RKO (cell line): ENCODE results near the gene PTPRD.
"Not testable (repeated sequence)": the region's sequence is repeated elsewhere in the genome, so short reads cannot be mapped to it uniquely, and the experiment has no call there.

Experiments
- DNase-seq: peaks from one replicate; pipeline ENCODE4 v3.0.0-alpha.2; 2016; ENCODE audit warnings: low spot score

The PTPRD gene

GRCh38 chr9:8719833-8720486 lies 1892.8 kb downstream of the PTPRD start:
- no peak for DNase-seq

DNA sequence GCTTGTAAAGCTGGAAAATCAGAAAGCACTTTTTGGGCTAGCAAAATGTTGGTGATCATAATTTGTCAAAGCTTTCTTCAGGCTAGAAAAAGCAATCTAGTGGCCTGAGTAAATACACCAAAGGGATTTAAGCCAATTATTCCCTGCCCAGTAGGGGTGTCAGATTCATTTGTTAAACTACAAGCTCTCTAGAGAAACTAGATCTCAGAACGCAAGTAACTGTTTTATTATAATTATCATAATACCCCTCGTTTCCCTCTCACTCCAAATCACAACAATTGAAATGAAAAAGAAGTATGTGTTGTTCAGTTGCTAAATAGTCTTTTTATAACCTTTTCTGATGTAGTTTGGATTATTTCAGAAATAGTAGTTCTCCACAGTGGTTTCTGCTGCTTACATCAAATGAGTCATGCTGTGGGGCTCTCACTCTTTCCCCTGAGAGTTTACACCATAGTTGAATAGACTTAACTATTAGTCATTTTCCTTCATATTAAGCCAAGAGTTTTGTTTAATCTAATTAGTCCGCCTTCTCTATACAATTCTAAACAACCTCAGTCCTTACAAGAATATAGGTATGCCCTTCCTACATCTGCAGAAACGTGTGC lies 1894.6 kb downstream of the PTPRD start:
- DNase-seq, result no peak

GRCh38 chr9:8717146-8717545 lies 1895.7 kb downstream of the PTPRD start:
- peak; percentile 3 for DNase-seq

DNA sequence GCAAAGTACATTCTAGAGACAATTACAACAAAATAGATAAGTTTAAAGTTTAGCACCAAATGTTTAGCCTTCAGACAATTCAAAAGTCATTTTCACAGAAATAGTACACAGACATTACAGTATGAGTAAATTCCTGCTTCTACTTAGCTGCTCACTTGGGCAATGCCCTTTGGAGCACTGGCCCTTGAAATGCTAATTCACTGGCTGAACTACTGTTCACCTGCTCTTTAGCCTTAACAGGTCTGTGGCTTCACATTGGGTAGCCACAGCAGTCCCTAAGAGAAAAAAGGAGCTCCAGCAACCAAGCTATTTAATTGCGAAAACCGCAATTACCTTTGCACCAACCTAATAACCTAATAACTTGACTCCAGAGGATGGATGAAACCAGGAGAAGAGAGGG lies 1897.0 kb downstream of the PTPRD start:
- no peak for DNase-seq

- DNase-seq, result no peak
These were observed 1899.0 kb downstream of the PTPRD start for GRCh38 chr9:8713811-8714165.

- no peak for DNase-seq
These were observed 1899.5 kb downstream of the PTPRD start for GRCh38 chr9:8713149-8713810.

DNA sequence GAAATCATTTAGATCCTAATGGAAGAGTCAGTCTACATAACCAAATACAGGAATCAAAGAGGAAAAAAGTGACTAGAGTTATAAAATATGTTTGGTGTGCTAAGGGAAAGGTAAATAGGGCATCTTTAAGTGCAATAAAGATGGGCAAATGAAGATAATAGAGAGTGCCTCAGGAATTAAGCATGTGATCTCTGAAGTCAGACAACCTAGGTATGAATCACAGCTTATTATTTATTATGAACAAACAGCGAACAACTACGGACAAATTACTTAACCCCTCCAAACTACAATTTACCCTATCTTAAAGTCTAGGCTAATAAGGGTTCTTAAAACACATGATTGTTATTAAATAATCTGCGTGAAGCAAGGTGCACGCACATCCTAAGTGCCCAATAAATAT lies 1903.1 kb downstream of the PTPRD start:
- no peak for DNase-seq

DNA sequence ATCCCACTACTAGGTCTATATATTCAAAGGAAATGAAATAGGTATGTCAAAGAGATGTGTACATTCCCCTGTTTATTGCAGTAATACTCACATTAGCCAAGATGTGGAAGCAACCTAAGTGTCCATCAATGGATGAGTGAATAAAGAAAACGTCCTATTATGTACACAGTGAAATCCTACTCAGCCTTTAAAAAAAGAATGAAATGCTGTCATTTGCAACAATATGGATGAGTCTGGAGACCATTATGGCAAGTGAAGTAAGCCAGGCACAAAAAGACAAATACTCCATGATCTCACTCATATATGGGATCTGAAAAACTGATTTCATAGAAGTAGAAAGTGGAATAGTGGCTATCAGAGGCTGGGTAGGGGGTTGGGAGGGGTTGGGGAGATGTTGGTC lies 1904.1 kb downstream of the PTPRD start:
- no peak for DNase-seq

- DNase-seq, result no peak
These were observed 1905.8 kb downstream of the PTPRD start for GRCh38 chr9:8706998-8707397.

- no peak for DNase-seq
These were observed 1906.3 kb downstream of the PTPRD start for GRCh38 chr9:8706531-8706930.

- no peak for DNase-seq
These were observed 1906.9 kb downstream of the PTPRD start for GRCh38 chr9:8705861-8706260.

DNA sequence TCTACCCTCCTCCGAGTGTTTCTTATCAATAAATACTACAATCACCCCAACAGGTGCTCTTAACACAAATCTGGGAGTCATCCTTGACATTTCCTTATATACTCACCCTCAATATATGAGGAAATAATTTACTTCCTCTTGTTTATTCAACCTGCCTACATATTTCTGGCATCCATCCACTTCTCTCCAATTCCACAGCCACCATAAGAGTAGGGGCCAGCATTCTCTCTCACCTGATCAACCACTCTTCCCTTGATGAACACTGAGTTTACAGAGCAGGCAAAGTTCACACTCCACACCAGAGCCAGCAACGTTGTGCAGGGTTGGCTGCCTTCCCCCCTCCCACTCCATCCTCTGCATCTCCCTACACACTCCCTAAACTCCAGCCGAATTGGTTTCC lies 1908.9 kb downstream of the PTPRD start:
- no peak for DNase-seq

- DNase-seq, result no peak
These were observed 1910.9 kb downstream of the PTPRD start for GRCh38 chr9:8701904-8702303.

- DNase-seq, result not testable (repeated sequence)
These were observed 1915.2 kb downstream of the PTPRD start for GRCh38 chr9:8697565-8697964.

- DNase-seq, result no peak
These were observed 1916.3 kb downstream of the PTPRD start for GRCh38 chr9:8696516-8696915.

DNA sequence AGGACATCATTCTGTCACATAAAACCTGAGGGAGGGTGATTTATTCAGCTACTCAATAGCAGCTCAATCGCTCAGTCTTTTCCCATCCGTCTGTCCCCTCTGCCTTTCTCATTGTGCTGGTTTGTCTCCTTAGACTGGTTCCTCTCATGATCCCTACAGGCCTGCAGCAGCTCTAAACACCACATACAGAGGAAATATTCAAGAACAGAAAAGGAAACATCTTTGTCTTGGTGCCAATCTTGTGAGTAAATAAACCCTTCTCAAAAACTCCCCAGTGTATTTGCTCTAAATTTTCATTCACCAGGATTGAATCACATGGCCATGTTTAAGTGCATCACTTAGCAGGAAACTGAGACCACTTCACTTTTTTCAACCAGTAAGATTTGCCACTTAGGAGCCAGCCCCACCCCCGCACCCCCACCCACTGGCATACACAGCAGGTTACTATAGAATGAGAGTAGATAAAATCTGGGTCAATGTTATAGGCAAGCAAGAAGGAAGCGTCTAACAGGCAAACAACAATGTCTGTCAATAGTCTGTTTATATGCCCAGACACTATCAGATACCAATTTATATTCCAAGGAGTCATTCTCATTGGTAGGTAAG lies 1917.7 kb downstream of the PTPRD start:
- no peak for DNase-seq

- no peak for DNase-seq
These were observed 1919.3 kb downstream of the PTPRD start for GRCh38 chr9:8693464-8693863.

GRCh38 chr9:8686516-8686915 lies 1926.3 kb downstream of the PTPRD start:
- no peak for DNase-seq

- no peak for DNase-seq
These were observed 1927.0 kb downstream of the PTPRD start for GRCh38 chr9:8685825-8686224.

GRCh38 chr9:8684978-8685708 lies 1927.7 kb downstream of the PTPRD start:
- no peak for DNase-seq

DNA sequence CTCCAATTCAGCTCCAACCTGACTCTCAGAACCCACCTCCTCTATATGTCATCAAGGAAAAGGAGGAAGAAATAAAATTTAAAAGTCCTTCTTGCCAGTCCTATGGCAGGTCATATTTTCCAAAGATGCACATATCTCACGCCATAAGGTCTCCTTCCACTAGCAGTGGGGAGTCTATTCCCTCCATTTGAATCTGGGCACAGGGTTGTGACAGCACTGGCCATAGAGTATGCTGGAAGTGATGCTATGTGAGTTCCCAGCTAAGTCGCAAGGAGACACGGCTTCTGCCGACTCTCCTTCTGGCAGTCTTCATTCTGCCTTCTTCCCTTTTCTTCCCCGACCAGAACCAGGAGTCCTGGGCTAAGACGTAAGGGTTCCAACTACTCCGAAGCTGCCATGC lies 1929.3 kb downstream of the PTPRD start:
- DNase-seq, result no peak

DNA sequence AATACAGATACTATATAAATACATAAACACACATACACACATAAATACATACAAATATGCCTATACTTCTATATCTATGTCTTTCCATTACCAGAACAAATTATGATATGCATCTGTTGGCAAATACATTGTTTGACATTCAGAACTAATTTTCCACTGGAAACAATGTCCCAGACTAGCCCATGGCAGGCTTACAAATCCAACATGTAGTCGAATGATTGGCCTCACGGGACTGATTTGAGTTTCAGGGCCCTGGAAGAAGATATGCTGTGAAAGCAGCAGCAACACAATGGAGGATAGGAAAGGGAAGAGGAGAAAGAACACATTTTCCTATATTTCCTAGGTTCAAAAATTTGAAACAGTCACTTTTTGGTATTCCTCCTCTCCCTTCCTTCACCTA lies 1932.1 kb downstream of the PTPRD start:
- no peak for DNase-seq

- no peak for DNase-seq
These were observed 1932.6 kb downstream of the PTPRD start for GRCh38 chr9:8680157-8680556.
